H1 (cell line): ENCODE results near the gene GPR65. TPM values are rescaled to one million over a fixed set of nuclear protein-coding genes. Genes with fewer than 3 reads are reported as not detected.

Experiments
- CTCF ChIA-PET: fragments of 300-600 bp; sonication (Branson Sonifier 250); formaldehyde crosslinking; loops from one replicate; lab custom pipeline; 2021; ENCODE audit not compliant: partially characterized antibody; lab: Charles Lee
- POLR2A ChIA-PET: fragments of 300-600 bp; sonication (Branson Sonifier 250); formaldehyde crosslinking; loops from one replicate; lab custom pipeline; 2021; ENCODE audit warnings: inconsistent platforms; ENCODE audit not compliant: partially characterized antibody; lab: Charles Lee
- DNase-seq, 2 experiments: peaks; one replicate each; pipeline versions ENCODE4 v3.0.0 to v3.0.0-alpha.2; 2010 to 2022; ENCODE audit warnings: low spot score in 2 of 2, low read depth in 1 of 2, mixed read lengths in 1 of 2
- FAIRE-seq: peaks from 2 replicates; lab custom pipeline; 2011; peaks lifted over from hg19 to GRCh38; lab: Jason Lieb, UNC
- H2AFZ ChIP-seq: 2 replicates; pipeline ENCODE4 v1.8.1; 2012; ENCODE audit warnings: low read length, inconsistent platforms
- H2AK5ac ChIP-seq: 2 replicates; pipeline ENCODE4 v1.6.1; 2013; ENCODE audit warnings: low read depth, low read length
- H2BK120ac ChIP-seq: replicated peaks from 2 replicates; pipeline ENCODE3; 2013; ENCODE audit warnings: low read depth, low read length, inconsistent platforms
- H2BK12ac ChIP-seq: 2 replicates; pipeline ENCODE4 v1.6.1; 2013; ENCODE audit warnings: low read depth, low read length
- H2BK15ac ChIP-seq: 2 replicates; pipeline ENCODE4 v1.6.1; 2013; ENCODE audit warnings: low read length
- H2BK20ac ChIP-seq: 2 replicates; pipeline ENCODE4 v1.6.1; 2013; ENCODE audit warnings: low read length
- H2BK5ac ChIP-seq: 2 replicates; pipeline ENCODE4 v1.6.1; 2013; ENCODE audit warnings: low read depth, low read length
- H3K14ac ChIP-seq: 2 replicates; pipeline ENCODE4 v1.6.1; 2013; ENCODE audit warnings: inconsistent platforms; ENCODE audit not compliant: insufficient read length
- H3K18ac ChIP-seq: 2 replicates; pipeline ENCODE4 v1.6.1; 2013; ENCODE audit warnings: low read length; ENCODE audit errors: extremely low read depth
- H3K23ac ChIP-seq: 2 replicates; pipeline ENCODE4 v1.6.1; 2013; ENCODE audit warnings: inconsistent platforms; ENCODE audit not compliant: insufficient read length
- H3K23me2 ChIP-seq: 2 replicates; pipeline ENCODE4 v1.6.1; 2013; ENCODE audit warnings: low read depth, low read length
- H3K27ac ChIP-seq: 2 replicates; pipeline ENCODE4 v1.6.1; 2011; ENCODE audit warnings: low read depth, low read length, inconsistent platforms
- H3K27me3 ChIP-seq, 4 experiments: replicated peaks in 1 of 4; 1 replicate in 1 of 4; 2 replicates in 3 of 4; pipeline versions ENCODE4 v1.6.1 to v1.8.1; 2011 to 2013; ENCODE audit warnings: low read length in 3 of 4, mild to moderate bottlenecking in 3 of 4, inconsistent platforms in 2 of 4, mixed read lengths in 2 of 4, moderate library complexity in 1 of 4; ENCODE audit not compliant: control insufficient read depth in 3 of 4, insufficient read depth in 3 of 4; ENCODE audit errors: extremely low read depth in 1 of 4
- H3K36me3 ChIP-seq, 4 experiments: 2 replicates each; pipeline versions ENCODE4 v1.6.1 to v1.8.1; 2011 to 2013; ENCODE audit warnings: mild to moderate bottlenecking in 4 of 4, low read length in 3 of 4, moderate library complexity in 2 of 4, control low read depth in 1 of 4, inconsistent platforms in 1 of 4; ENCODE audit not compliant: insufficient read depth in 4 of 4, control insufficient read depth in 2 of 4
- H3K4ac ChIP-seq: replicated peaks from 2 replicates; pipeline ENCODE3; 2013; ENCODE audit warnings: low read length, low read depth, mixed read lengths, inconsistent platforms; ENCODE audit not compliant: insufficient read length
- H3K4me1 ChIP-seq, 4 experiments: replicated peaks in 1 of 4; 1 replicate in 1 of 4; 2 replicates in 3 of 4; pipeline versions ENCODE4 v1.6.1 to v1.8.1; 2011 to 2013; ENCODE audit warnings: low read length in 3 of 4, inconsistent platforms in 2 of 4, mixed read lengths in 1 of 4; ENCODE audit not compliant: insufficient read depth in 4 of 4, control insufficient read depth in 3 of 4
- H3K4me2 ChIP-seq, 2 experiments: 2 replicates each; pipeline versions ENCODE4 v1.6.1 to v1.8.1; 2011 to 2013; ENCODE audit warnings: low read depth in 2 of 2, low read length in 2 of 2, control low read depth in 1 of 2, inconsistent platforms in 1 of 2, mild to moderate bottlenecking in 1 of 2; ENCODE audit not compliant: insufficient read depth in 1 of 2
- H3K4me3 ChIP-seq, 4 experiments: fragments of 200-600, 300-600 bp in 1 of 4; sonication (generic), shearing (Covaris generic), sonication (Bioruptor Twin) in 1 of 4; 2 replicates each; pipeline versions ENCODE4 v1.5.1 to v1.8.1; 2011 to 2016; ENCODE audit warnings: low read length in 4 of 4, low read depth in 3 of 4, control low read depth in 2 of 4, inconsistent platforms in 2 of 4, mild to moderate bottlenecking in 2 of 4, mixed read lengths in 1 of 4, moderate library complexity in 1 of 4; ENCODE audit not compliant: insufficient read depth in 2 of 4; ENCODE audit errors: extremely low read depth in 1 of 4
- H3K56ac ChIP-seq: replicated peaks from 2 replicates; pipeline ENCODE3; 2013; ENCODE audit warnings: low read depth, mild to moderate bottlenecking, mixed read lengths, low read length, inconsistent platforms; ENCODE audit not compliant: insufficient read length
- H3K79me1 ChIP-seq: 2 replicates; pipeline ENCODE4 v1.6.1; 2013; ENCODE audit warnings: low read depth, low read length, control low read depth
- H3K79me2 ChIP-seq, 2 experiments: 2 replicates each; pipeline versions ENCODE4 v1.6.1 to v1.8.1; 2012 to 2013; ENCODE audit warnings: low read length in 2 of 2, mild to moderate bottlenecking in 2 of 2, inconsistent platforms in 1 of 2; ENCODE audit not compliant: insufficient read depth in 2 of 2, control insufficient read depth in 1 of 2
- H3K9ac ChIP-seq, 4 experiments: replicated peaks in 1 of 4; 1 replicate in 1 of 4; 2 replicates in 3 of 4; pipeline versions ENCODE4 v1.6.1 to v1.8.1; 2011 to 2013; ENCODE audit warnings: low read depth in 3 of 4, low read length in 3 of 4, control low read depth in 2 of 4, mild to moderate bottlenecking in 2 of 4, moderate library complexity in 2 of 4, inconsistent platforms in 1 of 4; ENCODE audit errors: extremely low read depth in 1 of 4
- H3K9me3 ChIP-seq, 2 experiments: 2 replicates each; pipeline versions ENCODE4 v1.6.1 to v1.8.1; 2012 to 2013; ENCODE audit warnings: mild to moderate bottlenecking in 2 of 2, moderate library complexity in 2 of 2, control low read depth in 1 of 2, inconsistent platforms in 1 of 2, low read depth in 1 of 2, low read length in 1 of 2, mixed read lengths in 1 of 2; ENCODE audit not compliant: insufficient read depth in 2 of 2
- H4K20me1 ChIP-seq, 2 experiments: replicated peaks in 1 of 2; 2 replicates each; pipeline versions ENCODE3 to v1.8.1; 2011 to 2013; ENCODE audit warnings: inconsistent platforms in 2 of 2, low read length in 2 of 2, mild to moderate bottlenecking in 1 of 2; ENCODE audit not compliant: insufficient read depth in 2 of 2, control insufficient read depth in 1 of 2
- H4K5ac ChIP-seq: 2 replicates; pipeline ENCODE4 v1.6.1; 2013; ENCODE audit warnings: low read length, low read depth, mixed read lengths, inconsistent platforms; ENCODE audit not compliant: insufficient read length
- H4K8ac ChIP-seq: 2 replicates; pipeline ENCODE4 v1.8.0; 2013; ENCODE audit warnings: mild to moderate bottlenecking, moderate library complexity, low read length, inconsistent platforms; ENCODE audit not compliant: insufficient read depth; ENCODE audit errors: extremely low read depth
- H4K91ac ChIP-seq: replicated peaks from 2 replicates; pipeline ENCODE3; 2013; ENCODE audit warnings: low read length, mixed read lengths, inconsistent platforms; ENCODE audit not compliant: insufficient read length
- ASH2L ChIP-seq: fragments of 200-600, 300-600 bp; sonication (generic); IDR thresholded peaks from one replicate; pipeline ENCODE4 v1.7.1; 2017; ENCODE audit warnings: low read length
- CBX5 ChIP-seq: fragments of 300-800, 300-1000 bp; sonication (generic); IDR thresholded peaks from 2 replicates; pipeline ENCODE4 v1.7.1; 2016; ENCODE audit warnings: antibody characterized with exemption, low read length, low read depth
- CBX8 ChIP-seq: fragments of 300-800, 300-1000 bp; sonication (generic); IDR thresholded peaks from 2 replicates; pipeline ENCODE4 v1.7.1; 2016; ENCODE audit warnings: low read depth, low read length, borderline replicate concordance
- CEBPB ChIP-seq: IDR thresholded peaks from 2 replicates; pipeline ENCODE4 v1.6.1; 2012; ENCODE audit warnings: low read depth, low read length
- CHD1 ChIP-seq: IDR thresholded peaks from 2 replicates; pipeline ENCODE4 v1.6.1; 2012; ENCODE audit warnings: low read depth, low read length, improper control_type of control experiment
- CTBP2 ChIP-seq: IDR thresholded peaks from 2 replicates; pipeline ENCODE4 v1.7.0; 2011; ENCODE audit warnings: borderline replicate concordance, mild to moderate bottlenecking, moderate library complexity, mixed read lengths, low read length; ENCODE audit not compliant: insufficient read depth, insufficient read length
- FOSL1 ChIP-seq: IDR thresholded peaks from 2 replicates; pipeline ENCODE4 v1.6.1; 2011; ENCODE audit warnings: mild to moderate bottlenecking, low read depth, low read length, moderate library complexity; ENCODE audit not compliant: insufficient read depth
- NRF1 ChIP-seq: IDR thresholded peaks from 2 replicates; pipeline ENCODE4 v1.6.1; 2011; ENCODE audit warnings: mild to moderate bottlenecking, low read depth, low read length, improper control_type of control experiment
- POU5F1 ChIP-seq: IDR thresholded peaks from 2 replicates; pipeline ENCODE4 v1.6.1; 2011; ENCODE audit warnings: low read depth, mild to moderate bottlenecking, low read length, moderate library complexity
- RXRA ChIP-seq: IDR thresholded peaks from 2 replicates; pipeline ENCODE4 v1.6.1; 2011; ENCODE audit warnings: low read depth, mild to moderate bottlenecking, low read length, moderate library complexity; ENCODE audit not compliant: insufficient read depth
- TAF7 ChIP-seq: optimal IDR thresholded peaks from 2 replicates; pipeline ENCODE3; 2011; ENCODE audit warnings: low read depth, mild to moderate bottlenecking, inconsistent platforms, low read length, moderate library complexity, borderline replicate concordance
- TCF12 ChIP-seq: IDR thresholded peaks from 2 replicates; pipeline ENCODE4 v1.6.1; 2011; ENCODE audit warnings: low read depth, mild to moderate bottlenecking, low read length
- WGBS, 2 experiments: shearing (Covaris generic) in 1 of 2; methylation state at CpG; one replicate each; pipeline versions ENCODE4 v1.1.6 to v1.1.7; 2013 to 2015; ENCODE audit warnings: low lambda C conversion rate in 2 of 2, mixed read lengths in 2 of 2, inconsistent platforms in 1 of 2, low coverage in 1 of 2, missing lambda C conversion rate in 1 of 2; ENCODE audit not compliant: insufficient replicate concordance in 2 of 2, insufficient coverage in 1 of 2, insufficient read length in 1 of 2; ENCODE audit errors: extremely low coverage in 1 of 2, missing lambda C conversion rate in 1 of 2; 5-methylcytosine and 5-hydroxymethylcytosine counted together
- polyA plus RNA-seq, 7 experiments: library from polyadenylated mRNA; depleted of rRNA in 3 of 7; stranded (reverse) in 5 of 7; unstranded in 2 of 7; fragments of >200 nt in 5 of 7; fragments of 200-250 nt in 2 of 7; gene quantifications; 1 replicate in 5 of 7; 2 replicates in 1 of 7; 4 replicates in 1 of 7; pipeline versions ENCODE4 v1.2.1 to v1.2.3, GENCODE V29; 2011 to 2013; ENCODE audit warnings: missing spikeins in 2 of 7, mixed read lengths in 2 of 7
- total RNA-seq: library from RNA; stranded (reverse); fragmentation: NEBNext Ultra II Directional; extraction: Animal tissue kit (Norgen Biotek cat#: 25700); gene quantifications from 2 replicates; pipeline ENCODE4 v1.2.1, GENCODE V29; 2021
- TF ChIP-seq, protein P1 (sequence below): IDR thresholded peaks from 2 replicates; pipeline ENCODE4 v1.6.1; 2011; ENCODE audit warnings: low read depth, mild to moderate bottlenecking, low read length; ENCODE audit not compliant: insufficient read depth

GPR65 gene
- total and polyA plus RNA-seq, 2 of the 8 experiments (the other 6 are each of a cell fraction or from before 2014, with no cell fraction given), result not detected

DNA sequence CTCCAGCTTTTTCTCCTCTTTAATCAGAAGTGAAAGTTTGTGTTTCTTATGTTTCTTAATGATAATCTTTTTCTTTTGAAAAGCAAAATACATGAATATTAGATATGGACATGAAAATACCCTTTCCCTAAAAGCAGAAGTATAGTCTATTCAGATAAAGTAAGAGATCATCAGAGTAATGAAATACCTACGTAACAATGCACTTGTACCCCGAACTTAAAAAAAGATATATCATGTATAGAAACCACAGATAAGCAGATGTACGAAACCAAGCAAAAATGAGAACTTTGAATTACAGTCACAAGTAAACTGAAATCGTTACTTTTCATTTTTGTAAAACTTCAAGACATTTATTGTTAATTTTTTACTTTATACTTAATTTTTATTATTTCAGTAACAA, 1.5 kb upstream of the GPR65 start:
- Histone ChIP-seq H4K8ac (no peak overlapping the region), H2AK5ac (no peak overlapping the region), H2BK5ac (no peak overlapping the region), H2BK12ac (no peak overlapping the region), H3K79me2 (no peaks in the 10 kb centered on the region), H4K91ac (no peak overlapping the region), H4K5ac (no peak overlapping the region), H3K14ac (no peak overlapping the region)
- POLR2A ChIA-PET, result interaction anchor here (2.8 kb wide), 1 partner anchor 11 kb away, joined by 7 read pairs; the partner anchor contains the start of gene GALC
- FAIRE-seq, result no peak
- WGBS, 2 experiments, result 91% methylated on average over 4 of the region's 4 CpGs; no CpG with 5 or more reads in 1 of the 2 experiments
- TF ChIP-seq CHD1 (no peak), CTBP2 (no peak), CBX5 (no peak), CEBPB (no peak), ASH2L (no peak), TCF12 (no peak), RXRA (no peak), FOSL1 (no peak), CBX8 (no peak), POU5F1 (no peak), NRF1 (no peak), TAF7 (no peak)
- TF ChIP-seq, protein P1, sequence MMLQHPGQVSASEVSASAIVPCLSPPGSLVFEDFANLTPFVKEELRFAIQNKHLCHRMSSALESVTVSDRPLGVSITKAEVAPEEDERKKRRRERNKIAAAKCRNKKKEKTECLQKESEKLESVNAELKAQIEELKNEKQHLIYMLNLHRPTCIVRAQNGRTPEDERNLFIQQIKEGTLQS, result no peak
- TF ChIP-seq, all 59 proteins: peak for 0
- no peak overlapping the region for H3K23ac ChIP-seq
- H3K18ac ChIP-seq, result no peak overlapping the region
- H3K27ac ChIP-seq, result no peak overlapping the region
- no peak overlapping the region for H2AFZ ChIP-seq
- H3K4ac ChIP-seq, result no peak overlapping the region
- H3K4me2 ChIP-seq, result no peak overlapping the region
- no peaks in the 10 kb centered on the region for H3K36me3 ChIP-seq
- no peak overlapping the region for H3K4me3 ChIP-seq
- no peak overlapping the region for H3K56ac ChIP-seq
- no peak for DNase-seq
- no peaks in the 10 kb centered on the region for H3K27me3 ChIP-seq
- H2BK20ac ChIP-seq, result no peak overlapping the region
- no peaks in the 10 kb centered on the region for H3K4me1 ChIP-seq
- H2BK15ac ChIP-seq, result no peak overlapping the region
- H3K9ac ChIP-seq, result no peak overlapping the region
- CTCF ChIA-PET, result interaction anchor here (2.2 kb wide), 1 partner anchor 11 kb away, joined by 8 read pairs; no protein-coding TSS in a partner anchor
- no peak overlapping the region for H2BK120ac ChIP-seq
- no peaks in the 10 kb centered on the region for H3K23me2 ChIP-seq
- H3K9me3 ChIP-seq, result no peaks in the 10 kb centered on the region
- no peaks in the 10 kb centered on the region for H4K20me1 ChIP-seq
- H3K79me1 ChIP-seq, result no peaks in the 10 kb centered on the region
